Measurements from ENCODE around the gene MB. TPM values are rescaled to one million over a fixed set of nuclear protein-coding genes. Genes with fewer than 3 reads are reported as not detected.

Gene MB
- total RNA-seq, 1 experiment from 2014 or later, result not detected

GRCh38 chr22:35629406-35630216 is 12.5 kb upstream of the MB start:
- H3K36me3 Mint-ChIP-seq (ENCODE audit: insufficient read depth, unreplicated experiment), result peaks cover 25% of the 10 kb centered on the region
- no TSS peak for BruUV-seq (replicated peaks)
- peak overlapping the region; percentile 94 for H3K27ac Mint-ChIP-seq (ENCODE audit: unreplicated experiment)
- peaks cover 50% of the 10 kb centered on the region for H3K4me1 Mint-ChIP-seq (ENCODE audit: low read depth, unreplicated experiment)
- H3K4me3 Mint-ChIP-seq (ENCODE audit: low read depth, unreplicated experiment), result peak overlapping the region; percentile 43
- no peaks in the 10 kb centered on the region for H3K27me3 Mint-ChIP-seq (ENCODE audit: unreplicated experiment)
- no peak for TF ChIP-seq CTCF (IDR thresholded peaks at IDR 0.05; ENCODE audit: unreplicated experiment)
- peak; percentile 92 for DNase-seq
- intact Hi-C loops (cut with micrococcal nuclease; ENCODE audit: unreplicated experiment), result loop anchor here (5.0 kb wide), 1 partner anchor 98 kb away; no protein-coding TSS in a partner anchor
- CTCF ChIA-PET, result interaction anchor here (0.7 to 2.0 kb wide), 4 partner anchors 11 to 99 kb away, joined by 4 to 6 read pairs (median 4); partner anchors contain the start of gene APOL6
- H3K9me3 Mint-ChIP-seq (ENCODE audit: low read depth, unreplicated experiment), result no peaks in the 10 kb centered on the region

GRCh38 chr22:35628732-35629131 is 11.6 kb upstream of the MB start:
- Mint-ChIP-seq H3K4me3 (ENCODE audit: low read depth, unreplicated experiment) (peak overlapping the region; percentile 78), H3K4me1 (ENCODE audit: low read depth, unreplicated experiment) (peaks cover 50% of the 10 kb centered on the region), H3K9me3 (ENCODE audit: low read depth, unreplicated experiment) (no peaks in the 10 kb centered on the region), H3K36me3 (ENCODE audit: insufficient read depth, unreplicated experiment) (peaks cover 25% of the 10 kb centered on the region), H3K27ac (ENCODE audit: unreplicated experiment) (peak overlapping the region; percentile 96), H3K27me3 (ENCODE audit: unreplicated experiment) (no peaks in the 10 kb centered on the region)
- BruUV-seq (replicated peaks), result no TSS peak
- TF ChIP-seq CTCF (IDR thresholded peaks at IDR 0.05; ENCODE audit: unreplicated experiment), result no peak
- CTCF ChIA-PET, result interaction anchor here (0.6 to 2.2 kb wide), 3 partner anchors 12 to 165 kb away, joined by 3 to 27 read pairs (median 6); no protein-coding TSS in a partner anchor
- no peak for DNase-seq
- intact Hi-C loops (cut with micrococcal nuclease; ENCODE audit: unreplicated experiment), result loop anchor here (5.0 kb wide), 1 partner anchor 99 kb away; no protein-coding TSS in a partner anchor

- intact Hi-C loops (cut with micrococcal nuclease; ENCODE audit: unreplicated experiment), result loop anchor here (1.0 to 5.0 kb wide), 4 partner anchors 100 to 496 kb away; no protein-coding TSS in a partner anchor
- Mint-ChIP-seq H3K4me1 (ENCODE audit: low read depth, unreplicated experiment) (peaks cover 61% of the 10 kb centered on the region), H3K9me3 (ENCODE audit: low read depth, unreplicated experiment) (no peaks in the 10 kb centered on the region), H3K36me3 (ENCODE audit: insufficient read depth, unreplicated experiment) (peaks cover 25% of the 10 kb centered on the region), H3K27me3 (ENCODE audit: unreplicated experiment) (no peaks in the 10 kb centered on the region), H3K4me3 (ENCODE audit: low read depth, unreplicated experiment) (peak overlapping the region; percentile 78), H3K27ac (ENCODE audit: unreplicated experiment) (peak overlapping the region; percentile 96)
- TSS peak; percentile 93 for BruUV-seq (replicated peaks)
- peak; percentile 43 for TF ChIP-seq CTCF (IDR thresholded peaks at IDR 0.05; ENCODE audit: unreplicated experiment)
- CTCF ChIA-PET, result interaction anchor here (0.5 to 2.2 kb wide), 17 partner anchors 18 to 1435 kb away, joined by 3 to 27 read pairs (median 5); partner anchors contain the start of gene APOL6
- peak; percentile 85 for DNase-seq
These were observed 10.3 kb upstream of the MB start for GRCh38 chr22:35627267-35628041.

- Mint-ChIP-seq H3K27ac (ENCODE audit: unreplicated experiment) (no peak overlapping the region), H3K27me3 (ENCODE audit: unreplicated experiment) (no peaks in the 10 kb centered on the region), H3K36me3 (ENCODE audit: insufficient read depth, unreplicated experiment) (peaks cover 25% of the 10 kb centered on the region), H3K4me1 (ENCODE audit: low read depth, unreplicated experiment) (peaks cover 61% of the 10 kb centered on the region), H3K9me3 (ENCODE audit: low read depth, unreplicated experiment) (no peaks in the 10 kb centered on the region), H3K4me3 (ENCODE audit: low read depth, unreplicated experiment) (no peak overlapping the region)
- BruUV-seq (replicated peaks), result no TSS peak
- TF ChIP-seq CTCF (IDR thresholded peaks at IDR 0.05; ENCODE audit: unreplicated experiment), result no peak
- CTCF ChIA-PET, result interaction anchor here (1.6 kb wide), 1 partner anchor 136 kb away, joined by 5 read pairs; no protein-coding TSS in a partner anchor
- no peak for DNase-seq
- intact Hi-C loops (cut with micrococcal nuclease; ENCODE audit: unreplicated experiment), result loop anchor here (2.0 to 5.0 kb wide), 2 partner anchors 101 to 213 kb away; no protein-coding TSS in a partner anchor
These were observed 8.8 kb upstream of the MB start for GRCh38 chr22:35625763-35626432.

Measured in Calu3 (cell line).